NCI-H1417 treated with DMSO at 0.1 percent for 48 hours (cell line): ENCODE results near the gene MED27.

Experiments used
- DNase-seq: peaks from one replicate; lab custom pipeline; 2025; lab: John Stamatoyannopoulos, UW

The MED27 gene

DNA sequence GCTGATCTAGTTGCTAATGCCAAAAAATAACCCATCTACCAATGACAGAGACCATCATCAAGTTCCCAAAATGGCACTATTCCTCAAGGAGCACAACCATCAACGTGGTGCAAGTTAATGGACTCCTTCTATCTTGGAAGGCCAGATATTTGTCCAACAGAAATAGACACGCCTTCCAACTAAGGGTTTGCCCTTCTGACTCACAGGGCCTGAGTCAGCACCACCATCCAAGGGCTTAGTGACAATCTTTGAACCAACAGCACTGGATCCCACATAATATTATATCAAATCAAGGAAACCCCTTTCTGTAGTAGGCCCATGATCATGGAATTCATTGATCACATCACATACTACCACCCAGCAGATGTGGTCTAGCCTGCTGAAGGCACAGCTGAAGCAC, 84.3 kb downstream of the MED27 start:
- no peak for DNase-seq

- DNase-seq, result no peak
Measured at GRCh38 chr9:131994364-131995125, 85.1 kb downstream of the MED27 start.

- no peak for DNase-seq
Measured at GRCh38 chr9:131992906-131993657, 86.6 kb downstream of the MED27 start.

GRCh38 chr9:131987232-131987631, 92.4 kb downstream of the MED27 start:
- DNase-seq, result no peak

- peak; percentile 91 for DNase-seq
Measured at GRCh38 chr9:131986576-131986975, 93.1 kb downstream of the MED27 start.

DNA sequence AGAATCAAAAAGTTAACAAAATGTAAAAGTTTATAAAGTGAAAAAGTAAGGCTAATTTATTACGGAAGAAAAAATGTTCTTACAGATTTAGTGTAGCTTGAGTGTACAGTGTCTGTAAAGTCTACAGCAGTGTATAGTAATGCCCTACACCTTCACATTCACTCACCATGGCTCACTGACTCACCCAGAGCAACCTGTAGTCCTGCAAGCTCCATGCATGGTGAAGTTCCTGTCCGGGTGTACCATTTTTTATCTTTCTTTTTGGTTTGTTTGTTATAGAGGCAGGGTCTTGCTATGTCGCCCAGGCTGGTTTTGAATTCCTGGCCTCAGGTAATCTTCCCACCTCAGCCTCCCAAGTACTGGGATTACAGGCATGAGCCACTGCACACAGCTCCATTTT, 93.6 kb downstream of the MED27 start:
- DNase-seq, result no peak

DNA sequence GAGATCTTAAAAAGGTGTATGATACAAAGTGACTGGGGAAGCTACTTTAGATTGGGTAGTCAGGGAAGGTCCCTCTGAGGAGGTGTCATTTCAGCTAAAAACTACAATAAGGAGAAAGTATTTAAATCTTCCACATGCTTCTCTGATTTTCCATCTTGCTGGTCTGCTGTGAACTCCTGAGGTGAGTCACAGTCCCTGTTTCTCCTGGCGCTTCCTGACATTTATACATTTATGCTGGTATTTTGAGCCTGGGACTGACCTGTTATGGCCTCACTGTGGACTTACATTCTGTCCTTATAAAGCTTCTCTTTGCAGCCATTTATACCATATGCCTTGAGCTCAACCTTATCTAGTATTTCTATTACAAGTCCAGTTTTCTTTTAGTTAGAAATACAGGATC, 95.1 kb downstream of the MED27 start:
- no peak for DNase-seq

GRCh38 chr9:131982671-131983239, 96.9 kb downstream of the MED27 start:
- no peak for DNase-seq

- DNase-seq, result no peak
Measured at GRCh38 chr9:131982102-131982501, 97.6 kb downstream of the MED27 start.

DNA sequence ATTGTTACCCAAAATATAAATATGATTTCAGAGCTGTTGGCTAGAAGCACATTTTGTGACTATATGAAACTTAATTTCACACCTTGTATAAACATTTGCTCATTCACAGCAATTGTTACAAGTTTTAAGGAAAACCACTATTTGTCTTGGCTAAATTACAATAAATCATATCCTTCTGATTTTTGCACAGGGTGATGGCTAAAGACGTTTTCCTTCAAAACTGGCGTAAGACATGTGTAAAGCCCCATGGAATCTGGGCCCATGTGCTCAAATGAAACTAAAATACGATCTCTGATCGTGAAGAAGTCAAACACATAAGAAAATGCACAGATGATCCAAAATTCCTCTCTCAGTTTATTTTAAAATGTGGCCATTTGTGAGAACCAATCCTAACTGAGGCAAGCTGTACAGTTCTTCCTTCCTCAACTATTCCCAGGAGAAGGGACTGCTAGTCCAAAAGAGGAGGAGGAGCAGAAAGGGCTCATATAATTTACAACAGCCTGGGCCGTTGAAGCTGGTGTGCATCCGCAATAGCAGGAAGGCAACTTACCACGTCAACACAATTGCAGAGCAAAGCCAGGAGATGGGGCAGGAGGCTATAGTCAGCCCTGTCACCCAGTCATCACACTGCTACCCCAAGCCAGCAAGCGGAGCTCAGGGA, 98.4 kb downstream of the MED27 start:
- DNase-seq, result no peak

GRCh38 chr9:131980267-131981016, 99.2 kb downstream of the MED27 start:
- no peak for DNase-seq

GRCh38 chr9:131977109-131977838, 102.4 kb downstream of the MED27 start:
- no peak for DNase-seq

DNA sequence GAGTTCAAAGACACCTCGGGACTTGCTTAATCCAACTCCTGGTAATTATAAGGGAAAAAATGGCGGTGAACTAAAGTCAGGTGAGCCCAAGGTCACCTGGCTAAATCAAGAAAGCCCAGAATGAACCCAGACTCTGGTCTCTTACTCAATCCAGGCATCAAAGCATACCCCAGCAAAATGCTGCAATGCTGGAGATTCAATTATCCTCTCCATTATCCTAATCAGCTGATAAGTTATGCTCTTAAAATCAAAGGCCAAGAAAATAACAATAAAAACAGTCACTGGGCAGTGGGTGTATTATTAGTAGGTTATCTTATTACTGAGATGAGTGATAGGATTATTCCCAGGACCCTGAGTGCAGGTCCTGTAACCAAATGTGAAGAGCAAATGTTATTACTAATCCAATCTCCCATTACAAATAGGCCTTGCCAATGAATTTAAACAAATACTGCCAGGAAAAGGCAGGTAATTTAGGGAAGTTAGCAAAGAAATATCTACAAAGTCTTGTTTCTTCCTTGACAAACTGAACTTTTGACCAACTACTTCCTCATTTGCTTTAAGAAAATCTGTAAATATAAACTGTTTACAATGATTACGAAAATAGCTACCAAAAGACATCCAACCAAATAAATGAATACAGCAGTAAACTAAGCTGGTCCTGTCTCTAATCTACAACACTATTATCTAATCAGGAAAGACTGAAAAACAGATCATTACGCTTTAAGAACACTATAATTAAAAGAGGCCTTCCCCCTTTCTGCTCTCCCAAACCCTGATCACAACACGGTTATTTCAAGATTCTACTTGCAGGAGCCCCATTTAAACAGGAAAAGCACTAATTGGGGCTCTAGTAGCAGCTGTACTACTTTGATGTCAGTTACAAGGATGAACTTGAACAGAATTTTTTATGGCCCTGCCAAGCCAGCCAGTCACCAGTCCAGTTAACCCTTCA, 103.2 kb downstream of the MED27 start:
- DNase-seq, result no peak

- DNase-seq, result no peak
Measured at GRCh38 chr9:131972889-131973288, 106.8 kb downstream of the MED27 start.

DNA sequence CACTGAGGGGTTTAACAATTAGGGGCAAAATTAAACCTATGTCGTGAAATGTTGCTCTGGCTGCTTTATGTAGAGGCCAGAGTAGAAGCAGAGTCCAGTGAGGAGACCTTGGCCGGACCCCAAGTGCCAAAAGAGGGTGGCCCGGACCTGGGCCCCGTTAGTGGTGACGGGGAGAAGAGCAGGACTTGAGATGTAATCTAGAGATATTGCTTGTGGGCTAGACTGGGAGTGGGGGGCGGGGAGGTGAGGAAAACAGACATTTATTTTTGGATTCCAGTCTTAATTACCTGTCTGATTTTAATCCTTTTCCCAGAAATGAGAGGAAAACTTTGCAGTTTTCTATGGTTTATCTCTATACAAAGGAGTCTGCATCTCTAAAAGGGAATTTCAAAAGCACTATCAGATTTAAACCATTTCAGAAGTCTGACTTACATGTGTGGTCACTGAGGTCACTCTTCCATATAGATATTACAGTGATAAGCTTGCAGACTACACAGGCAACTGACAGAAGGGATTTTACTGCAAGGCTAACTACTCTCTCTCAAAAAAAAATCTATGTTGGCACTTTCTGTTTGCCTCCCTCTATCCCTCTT, 108.1 kb downstream of the MED27 start:
- DNase-seq, result no peak

DNA sequence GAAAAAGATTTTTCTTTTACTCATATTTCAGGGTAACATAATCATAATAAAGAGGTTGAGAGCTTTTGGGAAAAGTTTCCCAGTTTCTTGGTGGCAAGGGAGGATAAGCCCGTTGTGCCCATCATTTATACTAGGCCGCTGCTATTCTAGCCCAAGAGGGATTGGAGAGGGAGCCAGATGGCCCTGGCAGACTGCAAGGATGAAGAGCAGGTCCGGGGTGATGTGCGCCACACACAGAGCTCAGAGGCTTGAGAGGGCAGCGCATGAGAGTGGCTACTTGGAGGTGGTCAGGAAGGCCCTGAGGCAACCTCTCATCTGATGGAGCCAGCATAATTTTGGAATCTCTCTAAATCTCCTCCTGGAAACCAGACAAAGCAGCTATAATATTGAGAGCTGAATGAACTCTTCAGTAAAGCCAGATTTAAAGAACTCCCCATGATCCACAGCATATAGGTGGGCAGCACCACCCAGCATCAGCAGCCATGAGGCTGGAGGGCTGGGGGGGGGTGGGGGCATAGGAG, 110.1 kb downstream of the MED27 start:
- no peak for DNase-seq

- DNase-seq, result no peak
Measured at GRCh38 chr9:131968632-131969031, 111.0 kb downstream of the MED27 start.

- no peak for DNase-seq
Measured at GRCh38 chr9:131965841-131966240, 113.8 kb downstream of the MED27 start.

DNA sequence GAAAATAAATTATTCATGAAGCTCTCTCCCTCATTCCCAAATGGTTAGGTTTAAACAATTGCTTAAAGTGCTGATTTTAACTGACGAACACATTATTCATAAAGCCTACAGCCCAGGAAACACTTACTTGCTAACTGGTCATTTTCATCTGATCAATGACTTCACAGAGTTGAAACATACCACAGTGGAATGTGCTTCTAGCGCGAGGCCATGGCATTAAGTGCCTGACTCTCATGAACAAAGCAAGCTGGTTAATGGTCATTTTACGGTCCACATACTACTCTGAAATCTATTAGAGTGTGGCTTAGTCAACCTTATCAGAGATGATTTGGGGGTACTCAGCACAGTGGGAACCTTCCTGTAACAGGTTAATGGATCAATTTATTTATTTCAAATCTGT, 114.6 kb downstream of the MED27 start:
- DNase-seq, result no peak
